KMS-11 (cell line): ENCODE results near the gene TYMP.
A peak's percentile ranks its signal among the peaks of the same experiment; 100 is the strongest.

Experiments used
- H2AFZ ChIP-seq: fragments of 200-600 bp; sonication (generic); 2 replicates; pipeline ENCODE4 v1.6.1; 2016; ENCODE audit warnings: antibody characterized with exemption, mixed run types, low read depth
- H3K27ac ChIP-seq: fragments of 200-600 bp; sonication (generic); 2 replicates; pipeline ENCODE4 v1.6.1; 2016; ENCODE audit warnings: mild to moderate bottlenecking, mixed run types
- H3K27me3 ChIP-seq: fragments of 200-600 bp; sonication (generic); 2 replicates; pipeline ENCODE4 v1.6.1; 2017; ENCODE audit warnings: mild to moderate bottlenecking, low read depth, mixed run types, moderate library complexity; ENCODE audit not compliant: insufficient read depth
- H3K36me3 ChIP-seq: fragments of 200-600 bp; sonication (generic); 2 replicates; pipeline ENCODE4 v1.6.1; 2017; ENCODE audit warnings: mild to moderate bottlenecking, mixed run types; ENCODE audit not compliant: insufficient read depth
- H3K4me1 ChIP-seq: fragments of 200-600 bp; sonication (generic); 2 replicates; pipeline ENCODE4 v1.6.1; 2016; ENCODE audit warnings: mild to moderate bottlenecking, low read depth, mixed run types; ENCODE audit not compliant: poor library complexity, severe bottlenecking
- H3K4me2 ChIP-seq: fragments of 200-600 bp; sonication (generic); 2 replicates; pipeline ENCODE4 v1.7.0; 2016; ENCODE audit warnings: mild to moderate bottlenecking, mixed run types
- H3K4me3 ChIP-seq: fragments of 200-600 bp; sonication (generic); IDR thresholded peaks from 2 replicates; pipeline ENCODE4 v1.6.1; 2017; ENCODE audit warnings: low read depth, low read length, mixed read lengths; ENCODE audit not compliant: insufficient read depth
- H3K79me2 ChIP-seq: fragments of 200-600 bp; sonication (generic); 2 replicates; pipeline ENCODE4 v1.6.1; 2016; ENCODE audit warnings: low read depth, mixed run types; ENCODE audit not compliant: insufficient read depth
- H3K9ac ChIP-seq: fragments of 200-600 bp; sonication (generic); 2 replicates; pipeline ENCODE4 v1.6.1; 2016; ENCODE audit warnings: mild to moderate bottlenecking, mixed run types
- H4K20me1 ChIP-seq: fragments of 200-600 bp; sonication (generic); 2 replicates; pipeline ENCODE4 v1.6.1; 2016; ENCODE audit warnings: mild to moderate bottlenecking, mixed run types; ENCODE audit not compliant: insufficient read depth
- CTCF ChIP-seq: fragments of 200-600 bp; sonication (generic); conservative IDR thresholded peaks from 2 replicates; pipeline ENCODE4 v1.6.1; 2017; ENCODE audit warnings: low read depth, mild to moderate bottlenecking, antibody characterized with exemption, low read length, moderate library complexity, mixed read lengths

Gene TYMP

DNA sequence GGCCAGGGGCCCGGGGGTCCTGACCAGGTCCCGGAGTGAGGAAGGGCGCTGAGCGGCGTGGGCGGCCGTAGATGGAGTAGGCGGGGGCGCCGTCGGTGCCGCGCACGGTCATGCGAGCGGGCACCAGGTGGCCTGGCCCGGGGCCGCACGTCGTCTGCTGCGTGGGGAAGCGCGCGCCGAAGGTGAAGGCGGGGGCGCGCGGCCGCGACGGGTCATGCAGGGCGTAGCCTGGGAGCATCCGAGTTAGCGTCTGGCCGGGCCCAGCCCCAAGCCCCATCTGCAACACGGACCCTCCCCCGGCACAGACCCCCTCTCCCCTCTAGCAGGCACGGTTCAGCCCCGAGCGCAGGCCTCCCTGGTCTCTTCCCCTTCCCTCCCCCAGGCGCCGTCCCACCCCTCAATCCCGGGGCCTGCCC lies 1.7 kb upstream of the TYMP start:
- Histone ChIP-seq H3K9ac (peak overlapping the region; percentile 93), H3K27ac (peak overlapping the region; percentile 91)

GRCh38 chr22:50530877-50531545 lies 1.2 kb upstream of the TYMP start:
- peak overlapping the region; percentile 22; the same call in 1 of the 2 replicates for H2AFZ ChIP-seq
- peaks cover 23% of the 10 kb centered on the region for H3K4me1 ChIP-seq
- no peaks in the 10 kb centered on the region for H3K79me2 ChIP-seq
- H3K9ac ChIP-seq, result peak overlapping the region; percentile 93
- H3K4me2 ChIP-seq, result peak overlapping the region; percentile 54; the same call in 1 of the 2 replicates
- no peak overlapping the region for H3K4me3 ChIP-seq
- H4K20me1 ChIP-seq, result no peaks in the 10 kb centered on the region
- TF ChIP-seq CTCF, result no peak
- no peaks in the 10 kb centered on the region for H3K27me3 ChIP-seq
- no peaks in the 10 kb centered on the region for H3K36me3 ChIP-seq
- peak overlapping the region; percentile 91 for H3K27ac ChIP-seq

More for the DNA sequence above, 1.7 kb upstream of the TYMP start:
- no peak for TF ChIP-seq CTCF
- no peaks in the 10 kb centered on the region for H4K20me1 ChIP-seq
- H3K27me3 ChIP-seq, result no peaks in the 10 kb centered on the region
- no peaks in the 10 kb centered on the region for H3K79me2 ChIP-seq
- H3K36me3 ChIP-seq, result no peaks in the 10 kb centered on the region
- H3K4me1 ChIP-seq, result peaks cover 28% of the 10 kb centered on the region
- H2AFZ ChIP-seq, result no peak overlapping the region
- peak overlapping the region; percentile 54; the same call in 1 of the 2 replicates for H3K4me2 ChIP-seq
- no peak overlapping the region for H3K4me3 ChIP-seq

DNA sequence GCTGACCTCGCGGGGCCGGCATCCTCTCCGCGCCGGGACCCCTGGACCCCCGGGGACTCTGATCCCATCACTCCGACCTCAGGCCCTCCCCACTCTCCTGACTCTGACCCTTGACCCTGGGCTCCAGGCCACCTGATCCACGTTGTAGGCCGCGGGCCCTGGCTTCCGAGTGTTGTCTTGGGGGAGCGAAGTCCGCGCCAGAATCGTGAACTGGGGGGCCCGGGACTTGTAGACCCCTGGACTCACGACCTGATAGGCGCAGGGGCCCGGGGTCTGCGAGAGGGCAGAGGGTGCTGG lies 716 bp upstream of the TYMP start:
- Histone ChIP-seq H3K27me3 (no peaks in the 10 kb centered on the region), H4K20me1 (no peaks in the 10 kb centered on the region), H3K79me2 (no peaks in the 10 kb centered on the region), H3K4me2 (peak overlapping the region; percentile 54; the same call in 1 of the 2 replicates), H3K4me3 (no peak overlapping the region), H3K9ac (peak overlapping the region; percentile 93), H2AFZ (no peak overlapping the region), H3K27ac (peak overlapping the region; percentile 91), H3K4me1 (peaks cover 18% of the 10 kb centered on the region), H3K36me3 (no peaks in the 10 kb centered on the region)
- no peak for TF ChIP-seq CTCF

- no peak overlapping the region for H3K4me3 ChIP-seq
- no peak overlapping the region for H3K9ac ChIP-seq
- H3K36me3 ChIP-seq, result no peaks in the 10 kb centered on the region
- H3K4me2 ChIP-seq, result no peak overlapping the region
- H2AFZ ChIP-seq, result no peak overlapping the region
- no peaks in the 10 kb centered on the region for H3K27me3 ChIP-seq
- TF ChIP-seq CTCF, result no peak
- H3K27ac ChIP-seq, result no peak overlapping the region
- no peaks in the 10 kb centered on the region; the same call in 1 of the 2 replicates for H3K79me2 ChIP-seq
- peaks cover 10% of the 10 kb centered on the region for H3K4me1 ChIP-seq
- H4K20me1 ChIP-seq, result no peaks in the 10 kb centered on the region
These were observed 356 bp downstream of the TYMP start for GRCh38 chr22:50529416-50529896.
